Measurements from ENCODE around the gene UBAP1L.

UBAP1L gene

DNA sequence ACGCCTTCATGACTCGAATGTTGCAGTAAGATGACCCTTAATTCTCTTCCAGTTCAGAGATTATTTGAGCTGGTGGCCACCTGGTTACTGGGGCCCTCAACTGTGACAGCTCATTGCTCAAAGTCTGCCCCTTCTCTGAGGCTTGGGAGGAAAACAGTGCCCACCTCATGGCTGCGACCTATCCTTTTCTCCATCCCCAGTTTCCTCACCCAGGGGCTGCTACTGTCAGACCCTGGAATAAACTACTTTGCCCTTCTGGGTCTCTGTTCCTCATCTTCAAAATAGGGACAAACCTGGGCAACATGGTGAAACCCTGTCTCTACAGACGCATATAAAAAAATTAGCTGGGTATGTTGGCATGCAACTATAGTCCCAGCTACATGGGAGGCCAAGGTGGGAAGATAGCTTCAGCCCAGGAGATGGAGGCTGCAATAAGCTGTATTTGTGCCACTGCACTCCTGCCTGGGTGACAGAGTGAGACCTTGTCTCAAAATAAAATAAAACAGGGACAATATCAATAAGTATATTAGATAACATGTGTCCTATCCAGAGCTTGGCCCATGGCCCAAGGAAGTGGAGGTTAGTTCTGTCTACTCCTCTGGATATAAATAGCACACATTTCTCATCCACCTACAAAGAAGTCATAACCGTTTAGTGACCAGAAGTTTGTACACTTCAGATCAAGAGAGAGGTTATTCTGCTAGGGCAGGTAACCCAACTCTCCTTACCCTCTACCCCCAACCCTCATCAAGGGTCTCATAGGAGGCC lies 45.0 kb downstream of the UBAP1L start:
- DNase-seq (ENCODE audit: insufficient read length, low spot score) = no peak
- FAIRE-seq = no peak
- TF ChIP-seq POLR2A (IDR thresholded peaks at IDR 0.05; ENCODE audit: low read depth, low read length) = no peak

DNA sequence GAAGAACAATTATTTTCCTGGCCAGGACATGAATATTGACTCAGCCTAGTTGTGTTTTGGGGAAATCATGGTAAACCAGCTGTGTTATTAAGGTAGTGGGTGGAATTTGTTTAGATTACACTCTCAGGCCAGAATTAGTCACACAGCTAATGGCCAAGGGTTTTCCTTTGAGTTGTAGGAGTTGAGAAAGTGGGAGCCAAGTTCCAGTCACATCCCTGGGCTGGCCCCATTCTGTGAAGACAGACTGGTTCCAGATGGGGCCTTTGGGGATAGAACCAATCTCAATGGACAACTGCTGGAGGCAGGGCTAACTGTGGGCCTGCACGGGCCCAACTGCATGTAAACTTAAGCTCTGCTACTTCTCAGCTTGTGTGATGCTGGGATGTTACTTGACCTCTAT lies 45.8 kb downstream of the UBAP1L start:
- TF ChIP-seq POLR2A (IDR thresholded peaks at IDR 0.05; ENCODE audit: low read depth, low read length) = no peak
- DNase-seq (ENCODE audit: insufficient read length, low spot score) = no peak
- FAIRE-seq = no peak

DNA sequence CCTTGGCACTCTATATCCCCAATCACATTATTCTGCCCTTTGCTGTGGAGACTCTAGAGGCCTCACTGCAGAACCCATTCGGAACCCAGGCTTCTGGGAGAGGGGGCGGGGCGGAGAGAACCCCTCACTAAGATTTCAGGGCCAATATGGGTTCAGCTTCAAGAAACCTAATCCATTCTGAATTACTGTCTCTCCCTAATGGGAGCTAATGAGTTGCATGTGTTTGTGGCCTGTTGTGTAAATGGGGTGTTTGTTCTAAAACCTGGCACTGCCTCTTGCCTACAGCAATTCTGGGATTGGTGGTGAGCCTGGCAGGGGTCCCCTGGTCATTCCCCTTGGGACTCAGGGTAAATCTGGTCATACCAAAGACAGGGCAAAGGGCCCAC lies 46.6 kb downstream of the UBAP1L start:
- no peak for TF ChIP-seq POLR2A (IDR thresholded peaks at IDR 0.05; ENCODE audit: low read depth, low read length)
- no peak for DNase-seq (ENCODE audit: insufficient read length, low spot score)
- FAIRE-seq = no peak

DNA sequence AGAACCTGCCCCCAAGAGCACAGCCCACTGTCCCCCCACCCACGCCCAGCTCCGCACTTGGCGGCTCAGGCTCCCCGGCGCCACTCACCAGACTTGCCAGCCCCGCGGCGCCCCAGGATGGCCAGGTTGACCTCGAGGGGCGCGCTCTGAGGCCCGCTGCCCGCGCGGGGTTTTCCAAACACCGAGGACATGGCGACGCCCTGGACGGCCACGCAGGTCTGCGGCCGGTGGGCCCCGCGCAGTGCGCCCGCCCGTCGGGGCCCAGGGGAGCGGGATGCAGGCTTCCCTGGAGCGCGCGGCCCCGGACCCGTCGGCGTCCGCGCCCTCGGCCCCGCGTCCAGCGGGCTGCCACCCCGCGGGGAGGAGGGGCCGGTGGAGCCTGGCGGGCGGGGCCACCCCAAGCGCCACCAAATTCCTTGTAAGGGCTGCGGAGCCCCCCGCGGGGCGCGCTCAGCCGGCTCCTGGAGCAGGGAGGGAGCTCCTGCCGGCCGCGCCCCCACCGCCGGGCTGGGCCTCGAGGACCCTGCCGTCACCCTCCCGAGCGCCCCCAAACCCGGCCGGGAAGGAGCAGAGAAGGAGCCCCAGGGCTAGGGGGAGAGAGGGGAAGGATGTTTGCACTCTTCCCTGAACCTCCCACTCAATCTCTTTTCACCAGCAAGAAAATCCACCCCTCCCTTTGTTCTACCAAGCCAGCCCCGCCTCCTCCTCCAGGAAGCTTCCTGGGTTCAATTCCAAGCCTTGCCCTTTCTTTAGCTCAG lies 47.2 kb downstream of the UBAP1L start, which contains the start of gene RASL12:
Gene RASL12 (minus strand): TSS at position 347 of the 758 bp plus-strand sequence. CDS start 156 bp downstream, at position 191.
- TF ChIP-seq POLR2A (IDR thresholded peaks at IDR 0.05; ENCODE audit: low read depth, low read length) = no peak
- FAIRE-seq (no peak), DNase-seq (ENCODE audit: insufficient read length, low spot score) (no peak)

DNA sequence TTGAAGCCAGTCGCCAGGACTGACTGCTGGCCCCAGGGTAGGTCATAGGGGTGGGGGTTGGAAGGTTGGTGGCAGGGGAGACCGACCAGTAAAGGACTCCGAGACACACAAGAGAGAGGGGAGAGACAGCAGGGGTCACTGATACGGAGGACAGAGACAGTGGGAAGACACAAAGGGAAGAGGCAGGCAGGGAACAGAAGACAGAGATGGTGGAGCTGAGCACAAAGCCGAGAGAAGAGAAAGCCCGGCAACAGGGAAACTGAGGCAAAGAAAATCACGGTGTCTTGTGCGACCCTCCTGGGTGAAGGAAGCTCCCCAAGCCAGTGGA lies 47.7 kb downstream of the UBAP1L start:
- no peak for TF ChIP-seq POLR2A (IDR thresholded peaks at IDR 0.05; ENCODE audit: low read depth, low read length)
- FAIRE-seq (no peak), DNase-seq (ENCODE audit: insufficient read length, low spot score) (no peak)

DNA sequence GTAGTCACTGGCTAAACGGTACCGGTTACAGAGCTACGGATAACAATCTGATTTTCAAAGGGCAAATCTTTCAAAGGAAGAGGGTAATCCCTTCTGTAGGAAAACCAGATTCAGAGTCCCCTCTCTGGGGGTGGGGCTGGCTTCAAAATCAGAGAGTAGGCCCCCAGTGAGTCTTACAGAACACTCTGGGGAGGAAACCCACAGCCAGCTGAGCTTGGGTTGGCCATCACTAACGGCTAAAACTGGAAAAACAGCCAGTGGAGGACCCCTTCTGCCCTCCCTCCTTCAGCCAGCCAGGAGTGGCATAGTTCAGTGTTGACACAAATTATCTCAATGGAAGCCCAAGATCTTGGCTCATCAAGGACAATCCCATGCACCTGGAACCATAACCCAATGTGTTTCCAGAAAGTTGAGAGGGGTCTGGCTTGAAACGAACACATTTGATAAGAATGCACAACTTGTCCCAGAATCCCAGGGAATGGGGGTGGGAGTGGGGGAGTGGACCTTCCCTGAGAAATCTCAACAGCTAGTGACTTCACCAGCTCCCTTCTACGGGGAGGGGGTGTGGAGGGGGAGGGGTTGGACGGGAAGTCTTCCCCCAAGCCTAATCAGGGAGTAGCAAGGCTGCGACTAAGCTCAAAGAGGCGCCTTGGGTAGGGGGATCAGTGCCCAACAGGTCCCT lies 48.2 kb downstream of the UBAP1L start:
- DNase-seq (ENCODE audit: insufficient read length, low spot score) (no peak), FAIRE-seq (no peak)
- TF ChIP-seq POLR2A (IDR thresholded peaks at IDR 0.05; ENCODE audit: low read depth, low read length) = no peak

DNA sequence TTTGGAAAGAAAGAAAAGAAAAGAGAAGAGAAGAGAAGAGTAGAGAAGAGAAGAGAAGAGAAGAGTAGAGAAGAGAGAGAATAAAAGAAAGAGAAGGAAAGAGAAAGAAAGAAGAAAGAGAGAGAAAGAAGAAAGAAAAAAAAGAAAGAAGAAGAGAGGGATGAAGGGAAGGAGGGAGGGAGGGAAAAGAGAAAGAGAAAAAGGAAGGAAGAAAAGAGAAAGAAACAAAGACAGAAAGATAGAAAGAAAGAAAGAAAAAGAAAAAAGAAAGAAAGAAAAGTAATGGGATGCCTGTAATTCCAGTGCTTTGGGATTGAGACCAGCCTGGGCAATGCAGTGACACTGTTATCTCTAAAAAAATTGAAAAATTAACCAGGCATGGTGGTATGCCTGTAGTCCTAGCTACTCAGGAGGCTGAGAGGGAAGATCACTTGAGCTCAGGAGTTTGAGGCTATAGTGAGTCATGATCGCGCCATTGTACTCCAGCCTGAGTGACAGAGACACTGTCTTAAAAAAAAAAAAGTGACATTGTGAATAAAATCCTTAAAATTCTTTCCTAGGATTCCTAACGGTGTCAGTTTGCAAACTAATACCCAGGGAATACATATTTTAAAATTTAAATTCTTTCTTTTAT lies 48.9 kb downstream of the UBAP1L start:
- no peak for DNase-seq (ENCODE audit: insufficient read length, low spot score)
- no peak for FAIRE-seq
- TF ChIP-seq POLR2A (IDR thresholded peaks at IDR 0.05; ENCODE audit: low read depth, low read length) = no peak

DNA sequence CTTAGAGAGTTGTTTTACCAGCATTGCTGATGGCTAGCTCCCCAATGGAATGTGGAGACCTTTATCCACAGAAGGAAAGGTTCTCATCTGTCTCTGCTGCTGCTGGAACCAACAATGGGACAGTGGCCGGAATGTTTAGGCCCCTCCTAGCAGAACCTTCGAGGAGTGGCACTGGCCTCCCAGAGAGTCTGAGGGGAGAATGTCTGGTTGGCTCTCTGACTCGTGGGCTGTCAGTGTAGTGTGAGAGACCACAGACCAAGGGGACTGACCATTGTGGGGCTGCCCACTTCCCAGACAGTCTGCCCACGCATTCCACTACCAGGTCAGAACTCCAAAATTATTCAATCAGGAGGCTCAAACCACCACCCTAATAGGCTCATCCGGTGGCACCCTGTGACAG lies 52.3 kb downstream of the UBAP1L start:
- FAIRE-seq = no peak
- no peak for DNase-seq (ENCODE audit: insufficient read length, low spot score)
- TF ChIP-seq POLR2A (IDR thresholded peaks at IDR 0.05; ENCODE audit: low read depth, low read length) = no peak

DNA sequence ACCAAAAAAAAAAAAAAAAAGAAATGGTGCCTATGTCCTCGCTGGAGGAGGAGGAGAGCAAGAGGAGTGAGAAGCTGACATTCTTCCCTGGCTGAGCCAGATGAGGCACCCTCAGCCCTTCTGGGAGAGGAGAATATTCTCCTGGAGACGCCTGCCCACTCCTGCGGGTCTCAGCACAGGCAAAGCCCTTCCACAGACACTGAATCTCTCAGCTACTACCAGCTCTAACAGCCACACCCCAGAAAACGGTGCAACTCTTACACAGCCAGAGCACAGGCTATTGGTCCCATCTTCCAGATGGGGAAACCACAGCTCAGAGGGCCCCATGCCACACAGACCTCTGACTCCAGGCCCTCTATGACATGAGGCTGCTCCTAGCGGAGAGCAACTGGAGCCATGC lies 52.9 kb downstream of the UBAP1L start:
- TF ChIP-seq POLR2A (IDR thresholded peaks at IDR 0.05; ENCODE audit: low read depth, low read length) = no peak
- FAIRE-seq (no peak), DNase-seq (ENCODE audit: insufficient read length, low spot score) (no peak)

DNA sequence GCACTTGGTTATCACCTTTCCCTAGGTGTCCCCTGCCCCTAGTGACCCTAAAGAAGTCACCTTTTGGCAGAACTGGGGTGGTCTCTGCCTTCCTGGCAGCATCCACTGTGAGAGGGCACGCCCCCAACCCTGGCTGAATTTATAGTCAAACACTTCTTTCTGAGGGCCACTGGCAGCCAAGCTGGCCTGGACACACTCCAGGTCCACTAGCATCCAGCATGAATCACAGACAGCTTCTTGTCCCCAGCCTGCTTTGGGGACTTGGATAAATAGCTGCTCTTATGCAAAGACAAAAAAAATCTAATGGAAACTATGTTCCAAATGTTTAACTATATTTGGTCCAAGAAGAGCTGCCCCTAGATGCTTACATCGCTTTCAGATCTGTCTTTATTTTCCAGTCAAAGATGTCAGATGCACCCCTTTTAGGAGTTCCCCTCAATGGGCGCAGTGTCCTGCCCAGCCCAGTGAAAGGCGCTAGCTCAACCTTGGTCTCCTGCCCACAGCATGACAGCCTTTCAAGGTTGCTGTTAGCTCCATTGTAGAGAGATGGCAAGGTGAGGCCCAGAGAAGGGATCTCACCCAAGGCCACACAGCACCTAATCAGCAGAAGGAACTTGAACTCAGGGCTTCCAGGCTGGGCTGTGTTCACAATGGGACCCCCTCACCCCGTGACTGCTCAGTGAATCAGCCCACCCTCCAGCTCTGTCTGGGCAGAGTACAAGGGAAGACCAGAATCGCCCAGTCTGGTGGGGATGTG lies 54.2 kb downstream of the UBAP1L start:
- no peak for TF ChIP-seq POLR2A (IDR thresholded peaks at IDR 0.05; ENCODE audit: low read depth, low read length)
- DNase-seq (ENCODE audit: insufficient read length, low spot score) (no peak), FAIRE-seq (no peak)

DNA sequence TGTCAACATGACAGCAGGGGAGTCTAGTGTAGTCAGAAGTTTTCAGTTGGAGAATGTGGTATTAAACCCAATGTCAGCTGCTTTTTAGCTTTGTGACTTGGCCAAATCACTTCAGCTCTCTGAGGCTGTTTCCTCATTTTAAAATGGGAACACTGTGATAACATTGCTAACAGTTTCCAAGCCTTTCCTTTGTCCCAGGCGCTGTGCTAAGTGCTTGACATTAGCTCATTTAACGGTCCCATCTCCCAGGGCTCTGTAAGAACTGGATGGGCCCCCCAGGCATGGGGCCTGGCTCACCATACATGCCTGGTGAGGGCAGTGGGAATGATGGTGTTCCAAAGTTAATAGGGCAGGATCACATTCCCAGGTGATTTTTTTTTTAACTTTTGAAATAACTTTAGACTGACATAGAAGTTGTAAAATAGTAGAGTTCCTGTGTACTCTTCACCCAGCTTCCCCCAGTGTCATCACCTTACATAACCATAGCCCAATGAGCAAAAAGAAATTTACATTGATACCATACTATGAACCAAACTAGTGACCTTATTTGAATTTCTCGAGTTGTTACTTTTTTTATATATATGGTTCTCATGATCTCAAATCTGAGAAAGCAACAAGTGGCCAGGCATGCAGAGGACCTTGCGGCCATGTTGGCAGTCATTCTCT lies 54.9 kb downstream of the UBAP1L start:
- no peak for TF ChIP-seq POLR2A (IDR thresholded peaks at IDR 0.05; ENCODE audit: low read depth, low read length)
- no peak for FAIRE-seq

DNA sequence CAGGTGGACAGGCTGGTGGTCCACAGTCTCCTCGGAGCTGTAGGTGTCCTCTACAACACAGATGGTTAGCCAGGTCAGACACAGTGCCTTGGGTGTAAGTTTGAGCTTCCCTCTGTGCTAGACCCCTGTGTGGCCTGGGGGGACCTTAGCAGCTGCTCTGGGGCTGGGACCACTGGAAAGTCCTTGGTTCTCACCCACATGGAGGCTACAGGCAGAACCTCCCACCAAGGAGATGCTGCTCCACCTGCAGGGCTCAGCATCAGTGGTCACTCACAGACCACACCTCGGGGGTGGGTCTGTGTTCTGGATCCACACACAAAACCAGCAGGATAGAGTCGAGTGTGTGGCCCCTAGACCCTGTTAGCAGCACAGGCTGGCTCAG lies 55.6 kb downstream of the UBAP1L start:
- DNase-seq (ENCODE audit: insufficient read length, low spot score) (no peak), FAIRE-seq (no peak)
- TF ChIP-seq POLR2A (IDR thresholded peaks at IDR 0.05; ENCODE audit: low read depth, low read length) = no peak

More for the DNA sequence above, 54.9 kb downstream of the UBAP1L start:
- no peak for DNase-seq (ENCODE audit: insufficient read length, low spot score)

Measured in H54 (cell line).